RWPE2 (cell line): Measurements from ENCODE around the gene KRT2.

ENCODE experiments used
- ATAC-seq: fragments of 200-7000 bp; cut with Tn5 transposase; 3 replicates; pipeline ENCODE4 v1.9.1; 2021; ENCODE audit warnings: low read depth
- DNase-seq: peaks from one replicate; pipeline ENCODE4 v3.0.0-alpha.2; 2020; ENCODE audit warnings: low spot score
- H3K27ac ChIP-seq: fragments of 450-650 bp; 2 replicates; pipeline ENCODE4 v1.5.1; 2017; ENCODE audit warnings: mild to moderate bottlenecking; ENCODE audit not compliant: poor library complexity, severe bottlenecking
- H3K27me3 ChIP-seq: fragments of 250-450 bp; sonication (Bioruptor Pico); 2 replicates; pipeline ENCODE4 v1.5.1; 2021; ENCODE audit warnings: mild to moderate bottlenecking, moderate library complexity; ENCODE audit not compliant: insufficient read depth, poor library complexity, severe bottlenecking
- H3K36me3 ChIP-seq: fragments of 250-450 bp; sonication (Bioruptor Pico); 2 replicates; pipeline ENCODE4 v1.5.1; 2020; ENCODE audit warnings: low read depth, mild to moderate bottlenecking, moderate library complexity
- H3K4me1 ChIP-seq: fragments of 250-450 bp; sonication (Bioruptor Pico); 2 replicates; pipeline ENCODE4 v1.5.1; 2021; ENCODE audit warnings: mild to moderate bottlenecking, moderate library complexity; ENCODE audit not compliant: insufficient read depth, poor library complexity, severe bottlenecking
- H3K4me3 ChIP-seq: fragments of 250-450 bp; sonication (Bioruptor Pico); 2 replicates; pipeline ENCODE4 v1.5.1; 2021; ENCODE audit warnings: mild to moderate bottlenecking, moderate library complexity; ENCODE audit not compliant: severe bottlenecking
- H3K9me3 ChIP-seq: fragments of 250-450 bp; sonication (Bioruptor Pico); 2 replicates; pipeline ENCODE4 v1.5.1; 2021; ENCODE audit warnings: mild to moderate bottlenecking, moderate library complexity; ENCODE audit not compliant: severe bottlenecking
- TF ChIP-seq, protein P1 (sequence below): fragments of 450-650 bp; IDR thresholded peaks from one replicate; pipeline ENCODE4 v1.5.1; 2017; ENCODE audit warnings: mild to moderate bottlenecking, moderate library complexity; ENCODE audit not compliant: poor library complexity, severe bottlenecking

KRT2 gene

GRCh38 chr12:52669426-52669825 lies 17.4 kb upstream of the KRT2 start:
- TF ChIP-seq, protein P1, sequence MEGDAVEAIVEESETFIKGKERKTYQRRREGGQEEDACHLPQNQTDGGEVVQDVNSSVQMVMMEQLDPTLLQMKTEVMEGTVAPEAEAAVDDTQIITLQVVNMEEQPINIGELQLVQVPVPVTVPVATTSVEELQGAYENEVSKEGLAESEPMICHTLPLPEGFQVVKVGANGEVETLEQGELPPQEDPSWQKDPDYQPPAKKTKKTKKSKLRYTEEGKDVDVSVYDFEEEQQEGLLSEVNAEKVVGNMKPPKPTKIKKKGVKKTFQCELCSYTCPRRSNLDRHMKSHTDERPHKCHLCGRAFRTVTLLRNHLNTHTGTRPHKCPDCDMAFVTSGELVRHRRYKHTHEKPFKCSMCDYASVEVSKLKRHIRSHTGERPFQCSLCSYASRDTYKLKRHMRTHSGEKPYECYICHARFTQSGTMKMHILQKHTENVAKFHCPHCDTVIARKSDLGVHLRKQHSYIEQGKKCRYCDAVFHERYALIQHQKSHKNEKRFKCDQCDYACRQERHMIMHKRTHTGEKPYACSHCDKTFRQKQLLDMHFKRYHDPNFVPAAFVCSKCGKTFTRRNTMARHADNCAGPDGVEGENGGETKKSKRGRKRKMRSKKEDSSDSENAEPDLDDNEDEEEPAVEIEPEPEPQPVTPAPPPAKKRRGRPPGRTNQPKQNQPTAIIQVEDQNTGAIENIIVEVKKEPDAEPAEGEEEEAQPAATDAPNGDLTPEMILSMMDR = no peak
- ATAC-seq = no peak
- peaks cover 10% of the 10 kb centered on the region for H3K4me1 ChIP-seq

DNA sequence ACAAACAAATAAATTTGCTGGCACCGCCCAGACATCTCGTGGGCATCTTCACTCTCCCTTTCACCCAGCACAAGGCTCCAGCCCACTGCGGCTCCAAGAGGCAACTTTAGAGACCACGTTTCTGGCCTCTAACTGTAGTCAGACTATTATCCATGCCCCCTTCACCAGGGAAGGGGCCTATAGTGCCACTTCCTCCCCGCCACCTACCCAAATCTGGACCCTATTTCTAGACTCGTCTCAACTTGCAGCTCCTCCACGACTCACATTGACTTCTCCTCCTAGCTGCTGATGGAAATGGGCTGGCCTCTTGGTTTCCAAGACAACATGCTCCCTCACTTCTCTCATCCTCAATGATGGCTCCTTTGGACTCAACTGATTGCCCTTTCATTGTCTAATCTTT lies 15.9 kb upstream of the KRT2 start:
- no peaks in the 10 kb centered on the region for H3K27me3 ChIP-seq
- no peaks in the 10 kb centered on the region for H3K9me3 ChIP-seq
- DNase-seq (no peak), ATAC-seq (no peak)
- H3K27ac ChIP-seq = no peak overlapping the region
- no peak overlapping the region for H3K4me3 ChIP-seq
- no peaks in the 10 kb centered on the region for H3K36me3 ChIP-seq
- TF ChIP-seq, protein P1 = no peak
- H3K4me1 ChIP-seq = peaks cover 9% of the 10 kb centered on the region

More at GRCh38 chr12:52669426-52669825, 17.4 kb upstream of the KRT2 start:
- Histone ChIP-seq H3K36me3 (no peaks in the 10 kb centered on the region), H3K4me3 (no peak overlapping the region), H3K27me3 (no peaks in the 10 kb centered on the region), H3K9me3 (no peaks in the 10 kb centered on the region), H3K27ac (no peak overlapping the region)
- no peak for DNase-seq

- DNase-seq (no peak), ATAC-seq (no peak)
- TF ChIP-seq, protein P1 = no peak
- Histone ChIP-seq H3K9me3 (no peaks in the 10 kb centered on the region), H3K36me3 (no peaks in the 10 kb centered on the region), H3K4me1 (peaks cover 5% of the 10 kb centered on the region), H3K27me3 (no peaks in the 10 kb centered on the region), H3K27ac (no peak overlapping the region), H3K4me3 (no peak overlapping the region)
These were observed 15.5 kb upstream of the KRT2 start for GRCh38 chr12:52667509-52667908.

DNA sequence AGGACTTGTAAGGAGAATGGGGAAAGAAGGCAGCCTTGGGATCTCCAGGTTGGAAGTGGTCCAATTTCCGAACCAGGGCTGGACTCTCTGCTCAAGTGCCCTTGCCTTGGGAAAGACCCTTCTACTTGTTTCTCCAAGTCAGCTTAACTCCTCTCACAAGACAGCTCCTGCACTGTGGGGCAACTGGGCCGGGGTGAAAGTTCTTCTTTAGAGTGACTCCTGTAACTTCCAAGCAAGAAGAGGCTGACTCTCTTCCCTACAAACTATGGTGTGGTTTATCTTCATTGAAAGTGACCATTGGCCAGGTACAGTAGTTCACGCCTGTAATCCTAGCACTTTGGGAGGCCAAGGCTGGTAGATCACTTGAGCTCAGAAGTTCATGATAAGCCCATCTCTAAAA lies 14.5 kb upstream of the KRT2 start:
- Histone ChIP-seq H3K27me3 (no peaks in the 10 kb centered on the region), H3K36me3 (no peaks in the 10 kb centered on the region), H3K4me1 (no peaks in the 10 kb centered on the region), H3K27ac (no peak overlapping the region), H3K4me3 (no peak overlapping the region), H3K9me3 (no peaks in the 10 kb centered on the region)
- no peak for ATAC-seq
- TF ChIP-seq, protein P1 = no peak
- no peak for DNase-seq

- no peaks in the 10 kb centered on the region for H3K9me3 ChIP-seq
- no peak overlapping the region for H3K4me3 ChIP-seq
- DNase-seq (no peak), ATAC-seq (no peak)
- H3K36me3 ChIP-seq = no peaks in the 10 kb centered on the region
- no peaks in the 10 kb centered on the region for H3K4me1 ChIP-seq
- no peaks in the 10 kb centered on the region for H3K27me3 ChIP-seq
- TF ChIP-seq, protein P1 = no peak
- no peak overlapping the region for H3K27ac ChIP-seq
These were observed 11.4 kb upstream of the KRT2 start for GRCh38 chr12:52663420-52663819.
